HepG2 (cell line): Measurements from ENCODE around the gene BUD23. TPM values are rescaled to one million over a fixed set of nuclear protein-coding genes. Genes with fewer than 3 reads are reported as not detected.

Source experiments
- BRCA1 ChIP-seq: sonication (generic); formaldehyde crosslinking; IDR thresholded peaks from 2 replicates; pipeline ENCODE4 v1.4.0; 2020; ENCODE audit warnings: missing genetic modification reagents
- HNF1A ChIP-seq, 2 experiments: sonication (generic) in 1 of 2; formaldehyde crosslinking in 1 of 2; IDR thresholded peaks; 2 replicates each; pipeline versions ENCODE4 v1.4.0 to v1.6.1; 2016 to 2020; ENCODE audit warnings: borderline replicate concordance in 1 of 2, low read depth in 1 of 2, mild to moderate bottlenecking in 1 of 2, missing genetic modification reagents in 1 of 2
- MLXIP ChIP-seq: sonication (generic); formaldehyde crosslinking; IDR thresholded peaks from 2 replicates; pipeline ENCODE4 v1.9.0; 2021; ENCODE audit warnings: missing genetic modification reagents, borderline replicate concordance
- MXD4 ChIP-seq: IDR thresholded peaks from 2 replicates; pipeline ENCODE4 v1.6.1; 2016; ENCODE audit warnings: mild to moderate bottlenecking, missing biosample characterization, missing genetic modification reagents
- PPARG ChIP-seq: conservative IDR thresholded peaks from 2 replicates; pipeline ENCODE4 v1.6.1; 2016; ENCODE audit warnings: missing biosample characterization, missing genetic modification reagents
- ZBTB1 ChIP-seq: sonication (generic); formaldehyde crosslinking; IDR thresholded peaks from 2 replicates; pipeline ENCODE4 v1.4.0; 2020; ENCODE audit warnings: missing genetic modification reagents, borderline replicate concordance
- ZC3H13 ChIP-seq: sonication (generic); formaldehyde crosslinking; IDR thresholded peaks from 2 replicates; pipeline ENCODE4 v1.8.1; 2023; ENCODE audit warnings: mild to moderate bottlenecking, missing genetic modification reagents, moderate library complexity
- ZNF30 ChIP-seq: sonication (generic); formaldehyde crosslinking; IDR thresholded peaks from 2 replicates; pipeline ENCODE4 v1.5.0; 2020; ENCODE audit warnings: mild to moderate bottlenecking, missing genetic modification reagents
- ZNF354B ChIP-seq: sonication (generic); formaldehyde crosslinking; IDR thresholded peaks from 2 replicates; pipeline ENCODE4 v1.8.0; 2022; ENCODE audit warnings: mild to moderate bottlenecking, missing genetic modification reagents
- ZNF407 ChIP-seq: sonication (generic); formaldehyde crosslinking; IDR thresholded peaks from one replicate; pipeline ENCODE4 v1.5.1; 2020; ENCODE audit warnings: mild to moderate bottlenecking, missing genetic modification reagents; ENCODE audit errors: not compliant biosample characterization
- ZNF652 ChIP-seq: IDR thresholded peaks from 2 replicates; pipeline ENCODE4 v1.6.1; 2016; ENCODE audit warnings: low read depth, borderline replicate concordance
- ZNF883 ChIP-seq: sonication (generic); formaldehyde crosslinking; IDR thresholded peaks from 2 replicates; pipeline ENCODE4 v1.5.1; 2020; ENCODE audit warnings: mild to moderate bottlenecking, missing genetic modification reagents; ENCODE audit errors: not compliant biosample characterization
- polyA plus RNA-seq, 8 experiments: library from polyadenylated mRNA; depleted of rRNA in 3 of 8; stranded (reverse) in 7 of 8; unstranded in 1 of 8; fragments of >200 nt; fragmentation: Illumina TruSeq in 4 of 8; extraction: Trizol in 4 of 8; gene quantifications; 2 replicates each; pipeline versions ENCODE4 v1.2.1 to v1.2.3, GENCODE V29; 2011 to 2016; ENCODE audit warnings: low read depth in 4 of 8, missing spikeins in 1 of 8, mixed read lengths in 1 of 8; ENCODE audit not compliant: insufficient read depth in 1 of 8
- total RNA-seq, 5 experiments: library from RNA; depleted of rRNA; stranded (reverse); fragments of >200 nt; fragmentation: Illumina TruSeq; extraction: Trizol; gene quantifications; 2 replicates each; pipeline ENCODE4 v1.2.3, GENCODE V29; 2016; ENCODE audit warnings: low read depth in 1 of 5

Gene BUD23
- total and polyA plus RNA-seq, 2 of the 13 experiments (the other 11 are each of a cell fraction or from before 2014, with no cell fraction given) = 47.5 to 54.5 TPM

- TF ChIP-seq HNF1A (IDR thresholded peaks at IDR 0.05; ENCODE audit: low read depth) (no peak), HNF1A (CRISPR knock-in tag; IDR thresholded peaks at IDR 0.05; ENCODE audit: borderline replicate concordance) (no peak), PPARG (CRISPR knock-in tag) (0 out of 2 replicates have a peak, but pooled peaks have one; percentile 31), ZNF407 (CRISPR knock-in tag) (no peak), ZNF354B (CRISPR knock-in tag) (no peak), ZBTB1 (CRISPR knock-in tag) (no peak), MXD4 (CRISPR knock-in tag) (no peak), BRCA1 (CRISPR knock-in tag) (no peak), ZNF30 (no peak), MLXIP (CRISPR knock-in tag) (no peak), ZNF883 (CRISPR knock-in tag) (no peak), ZNF652 (CRISPR knock-in tag) (no peak), ZC3H13 (CRISPR knock-in tag) (no peak)
Measured at GRCh38 chr7:73734619-73735527, 51.5 kb downstream of the BUD23 start (continued).
